Stimulated activated naive CD8-positive, alpha-beta T cell treated with anti-CD3 and anti-CD28 coated beads, Interleukin-15, Interleukin-2, amounts not matched to agents 100 ng/mL and 50 ng/mL, for 24 hours (primary cell): Measurements from ENCODE around the gene GSN.

Experiments
- H3K27ac Mint-ChIP-seq: one replicate; pipeline ENCODE4 v1.8.0; 2021; ENCODE audit warnings: mild to moderate bottlenecking, mixed read lengths
- H3K27me3 Mint-ChIP-seq: one replicate; pipeline ENCODE4 v1.8.0; 2021; ENCODE audit warnings: mixed read lengths
- H3K36me3 Mint-ChIP-seq: one replicate; pipeline ENCODE4 v1.8.0; 2021; ENCODE audit warnings: low read depth, mixed read lengths
- H3K4me1 Mint-ChIP-seq: one replicate; pipeline ENCODE4 v1.8.0; 2021; ENCODE audit warnings: low read depth, mixed read lengths
- H3K4me3 Mint-ChIP-seq: one replicate; pipeline ENCODE4 v1.8.0; 2021; ENCODE audit warnings: mild to moderate bottlenecking, mixed read lengths
- H3K9me3 Mint-ChIP-seq: one replicate; pipeline ENCODE4 v1.8.0; 2021; ENCODE audit warnings: mixed read lengths

GSN gene

DNA sequence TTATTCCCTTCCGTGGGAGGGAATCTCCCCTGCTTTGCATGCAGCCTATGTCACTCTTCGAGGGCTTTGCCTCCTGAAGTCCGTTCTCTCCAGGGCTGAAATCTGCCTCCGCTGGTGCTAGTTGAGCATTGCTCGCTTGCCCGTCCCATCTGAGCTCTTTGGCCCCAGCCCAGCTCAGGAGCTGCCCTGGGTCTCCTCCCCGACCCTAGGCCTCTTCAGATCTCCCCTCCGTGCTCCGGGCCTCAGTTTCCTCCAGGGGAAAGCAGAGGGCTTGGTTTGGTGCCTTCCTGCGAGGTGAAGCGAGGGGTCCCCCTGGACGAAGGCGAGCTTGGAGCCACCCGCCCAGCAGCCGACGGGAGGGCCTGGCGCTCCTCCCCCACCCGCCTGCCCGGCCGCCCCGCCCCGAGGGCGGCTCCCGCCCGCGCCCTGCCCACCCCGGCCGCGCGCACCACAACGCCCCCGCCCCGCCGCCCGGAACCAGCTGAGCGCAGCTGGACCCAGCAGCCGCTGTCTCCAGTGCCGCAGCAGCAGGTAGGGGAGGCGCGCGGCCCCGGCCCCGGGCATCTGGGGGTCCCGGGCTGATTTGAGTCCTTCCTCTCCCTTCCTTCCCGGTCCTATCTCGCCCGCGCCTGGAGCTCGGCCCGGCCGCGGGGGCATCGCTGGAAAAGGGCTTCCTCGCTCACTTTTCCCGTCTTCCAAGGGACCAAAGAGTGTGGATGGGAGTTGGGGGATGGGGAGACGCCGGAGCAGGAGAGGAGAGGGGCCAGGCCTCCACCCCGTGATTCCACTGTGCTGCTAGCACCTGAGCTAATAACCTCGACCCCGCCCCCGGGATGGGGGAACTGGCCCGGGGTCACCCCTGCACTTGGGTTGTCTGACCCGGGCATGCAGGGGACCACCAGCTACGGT is at the start of gene GSN:
TSS of gene GSN (plus strand) at position 474 of the 909 bp plus-strand sequence. CDS start 33,810 bp downstream, outside the sequence.
- Mint-ChIP-seq H3K27me3 (peaks cover 22% of the 10 kb centered on the region), H3K9me3 (no peaks in the 10 kb centered on the region), H3K36me3 (no peaks in the 10 kb centered on the region), H3K27ac (no peak within 1 kb of the TSS), H3K4me1 (peaks cover 21% of the 10 kb centered on the region), H3K4me3 (peak within 1 kb of the TSS; percentile 80)

DNA sequence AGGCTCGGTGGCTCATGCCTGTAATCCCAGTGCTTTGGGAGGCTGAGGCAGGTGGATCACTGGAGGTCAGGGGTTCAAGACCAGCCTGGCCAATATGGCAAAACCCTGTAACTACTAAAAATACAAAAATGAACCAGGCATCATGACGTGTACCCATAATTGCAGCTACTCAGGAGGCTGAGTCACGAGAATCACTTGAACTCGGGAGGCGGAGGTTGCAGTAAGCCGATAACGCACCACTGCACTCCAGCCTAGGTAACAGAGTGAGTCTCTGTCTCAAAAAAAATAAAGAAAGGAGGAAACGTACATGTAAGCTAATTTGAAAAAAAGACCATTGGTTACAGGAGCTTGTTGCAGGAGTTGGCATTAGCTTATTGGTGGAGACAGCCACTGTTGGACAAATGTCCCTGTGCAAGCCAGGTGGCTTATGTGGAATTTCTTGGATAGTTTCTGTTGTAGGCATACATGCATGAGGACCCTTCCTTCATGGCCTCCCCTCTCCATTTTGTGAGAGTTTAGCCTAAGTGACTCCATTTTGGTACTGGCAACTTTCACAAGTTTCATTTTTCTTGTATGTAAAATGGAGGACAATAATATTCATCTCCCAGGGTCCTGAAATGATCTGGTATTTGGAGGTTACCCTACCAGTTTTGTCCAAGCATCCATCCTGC is 49.5 kb upstream of the GSN start:
- H3K4me3 Mint-ChIP-seq = no peak overlapping the region
- H3K27ac Mint-ChIP-seq = no peak overlapping the region
- H3K36me3 Mint-ChIP-seq = no peaks in the 10 kb centered on the region
- no peaks in the 10 kb centered on the region for H3K27me3 Mint-ChIP-seq
- H3K4me1 Mint-ChIP-seq = peaks cover 5% of the 10 kb centered on the region
- no peaks in the 10 kb centered on the region for H3K9me3 Mint-ChIP-seq

DNA sequence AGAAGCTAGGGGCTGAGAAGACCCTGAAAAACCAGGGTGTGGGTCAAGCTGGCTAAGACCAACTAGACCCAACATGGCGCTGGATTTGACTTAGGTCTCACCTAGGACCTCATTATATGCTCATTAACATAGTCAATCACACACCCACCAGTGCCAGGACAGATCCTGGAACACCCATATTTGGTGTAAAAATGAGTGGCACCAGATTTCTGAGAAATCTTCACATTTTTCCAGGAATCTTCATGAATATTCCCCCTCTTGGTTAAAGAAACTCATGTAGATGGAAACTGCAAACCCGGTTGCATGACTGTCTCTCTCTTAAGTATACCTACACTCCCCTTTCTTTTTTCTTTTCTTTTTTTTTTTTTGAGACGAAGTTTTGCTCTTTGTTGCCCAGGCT is 48.4 kb upstream of the GSN start:
- Mint-ChIP-seq H3K9me3 (no peaks in the 10 kb centered on the region), H3K4me1 (peaks cover 5% of the 10 kb centered on the region), H3K27me3 (no peaks in the 10 kb centered on the region), H3K27ac (no peak overlapping the region), H3K4me3 (no peak overlapping the region), H3K36me3 (no peaks in the 10 kb centered on the region)

DNA sequence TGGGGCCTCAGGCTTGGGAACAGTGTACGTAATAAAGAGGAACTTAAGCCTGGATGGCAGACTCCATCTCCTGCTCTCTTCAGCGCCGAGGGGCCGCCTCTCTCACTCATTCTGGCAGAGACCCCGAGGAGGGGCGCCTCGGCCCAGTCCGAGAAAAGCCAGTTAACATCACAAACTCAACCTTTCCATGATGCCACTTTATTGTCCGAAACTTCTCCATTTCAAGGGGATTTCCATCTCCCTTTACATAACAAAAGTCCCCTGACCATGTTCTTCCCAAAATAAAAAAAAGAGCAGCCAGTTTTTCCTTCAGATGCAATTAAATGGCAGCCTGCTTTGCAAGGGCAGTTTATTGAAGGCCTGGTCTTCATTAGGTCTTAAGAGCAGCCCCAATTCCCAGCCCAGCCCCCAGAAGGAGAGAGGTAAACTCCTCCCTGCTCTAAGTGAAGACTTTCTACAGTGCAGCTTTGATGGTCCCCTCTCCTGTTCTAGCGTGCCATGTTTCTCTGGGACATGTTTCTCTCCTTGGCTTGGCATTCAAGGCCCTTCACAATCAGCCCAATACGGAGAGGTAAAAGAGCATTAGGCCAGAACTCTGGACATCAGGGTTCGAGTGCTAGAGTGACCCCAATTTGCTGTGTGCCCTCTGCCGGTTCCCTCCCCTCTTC is 46.8 kb upstream of the GSN start:
- Mint-ChIP-seq H3K4me1 (peaks cover 5% of the 10 kb centered on the region), H3K9me3 (no peaks in the 10 kb centered on the region), H3K4me3 (no peak overlapping the region), H3K36me3 (no peaks in the 10 kb centered on the region), H3K27ac (no peak overlapping the region), H3K27me3 (no peaks in the 10 kb centered on the region)

DNA sequence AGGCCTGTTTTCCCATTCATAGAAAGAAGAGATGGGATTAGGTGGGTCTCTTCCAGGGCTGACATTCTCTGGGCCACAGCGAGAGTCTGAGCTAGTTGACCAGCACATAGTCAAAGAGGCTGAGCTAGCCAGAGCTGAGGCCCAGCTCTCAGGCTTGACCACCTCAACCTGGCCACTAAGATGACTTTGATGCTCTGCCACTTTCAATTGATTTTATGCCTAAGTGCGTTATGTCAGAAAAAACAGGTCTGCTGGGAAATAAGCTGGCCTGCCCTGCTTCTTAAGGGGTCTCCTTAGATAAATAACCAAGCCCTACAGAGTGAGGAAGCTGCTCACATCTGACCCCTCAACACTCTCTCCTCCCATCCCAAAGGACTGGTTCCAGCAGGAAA is 46.3 kb upstream of the GSN start:
- Mint-ChIP-seq H3K9me3 (no peaks in the 10 kb centered on the region), H3K27me3 (no peaks in the 10 kb centered on the region), H3K4me1 (peaks cover 5% of the 10 kb centered on the region), H3K27ac (no peak overlapping the region), H3K4me3 (no peak overlapping the region), H3K36me3 (no peaks in the 10 kb centered on the region)

DNA sequence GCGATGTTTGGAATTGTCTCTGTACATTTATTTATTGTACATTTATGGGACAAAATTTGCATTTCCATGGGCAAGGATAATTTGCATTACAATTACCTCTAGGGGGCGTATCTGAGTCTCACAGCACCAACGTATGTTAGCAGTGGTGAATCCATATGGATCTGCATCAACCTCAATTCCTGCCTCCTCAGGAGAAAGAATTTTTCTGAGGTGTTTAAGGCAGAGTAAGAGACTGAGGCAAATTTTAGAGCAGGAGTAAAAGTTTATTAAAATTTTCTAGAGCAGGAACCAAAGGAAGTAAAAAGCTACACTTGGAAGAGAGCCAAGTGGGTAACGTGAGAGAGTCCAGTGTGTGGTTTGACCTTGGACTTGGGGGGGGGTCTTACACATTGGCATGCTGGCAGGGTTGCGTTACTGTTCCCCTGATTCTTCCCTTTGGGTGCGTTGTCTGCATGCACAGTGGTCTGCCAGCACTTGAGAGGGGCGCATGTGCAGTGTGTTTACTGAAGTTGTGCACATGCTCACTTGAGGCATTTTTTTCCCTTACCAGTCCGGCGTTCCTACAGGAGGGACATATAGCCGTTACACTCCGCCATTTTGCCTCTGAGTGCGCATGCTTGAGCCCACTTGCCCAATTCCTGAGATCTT is 45.3 kb upstream of the GSN start:
- Mint-ChIP-seq H3K27ac (no peak overlapping the region), H3K4me3 (no peak overlapping the region), H3K9me3 (no peaks in the 10 kb centered on the region)

DNA sequence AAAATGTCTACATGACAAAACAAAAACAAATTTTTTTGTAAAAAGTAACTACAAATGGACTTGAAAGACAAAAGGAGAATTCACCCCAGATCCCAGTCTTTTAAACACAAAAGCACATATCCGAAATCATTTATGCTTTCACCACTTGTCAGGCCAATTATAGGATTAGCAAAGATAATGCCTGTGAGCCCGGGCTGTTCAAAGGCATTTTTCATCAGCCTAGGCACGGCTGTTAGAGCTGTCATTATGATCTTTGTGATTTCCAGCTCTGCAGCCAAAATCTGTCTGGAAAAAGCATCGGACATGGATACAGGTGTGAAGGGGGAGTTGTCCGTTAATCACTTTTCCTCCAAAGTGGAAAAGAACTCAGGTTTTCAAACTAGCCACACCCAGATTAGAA is 42.7 kb upstream of the GSN start:
- Mint-ChIP-seq H3K36me3 (no peaks in the 10 kb centered on the region), H3K27me3 (no peaks in the 10 kb centered on the region), H3K4me1 (no peaks in the 10 kb centered on the region), H3K27ac (no peak overlapping the region), H3K4me3 (no peak overlapping the region), H3K9me3 (no peaks in the 10 kb centered on the region)

More for the DNA sequence above, 45.3 kb upstream of the GSN start:
- Mint-ChIP-seq H3K4me1 (peaks cover 5% of the 10 kb centered on the region), H3K27me3 (no peaks in the 10 kb centered on the region), H3K36me3 (no peaks in the 10 kb centered on the region)

DNA sequence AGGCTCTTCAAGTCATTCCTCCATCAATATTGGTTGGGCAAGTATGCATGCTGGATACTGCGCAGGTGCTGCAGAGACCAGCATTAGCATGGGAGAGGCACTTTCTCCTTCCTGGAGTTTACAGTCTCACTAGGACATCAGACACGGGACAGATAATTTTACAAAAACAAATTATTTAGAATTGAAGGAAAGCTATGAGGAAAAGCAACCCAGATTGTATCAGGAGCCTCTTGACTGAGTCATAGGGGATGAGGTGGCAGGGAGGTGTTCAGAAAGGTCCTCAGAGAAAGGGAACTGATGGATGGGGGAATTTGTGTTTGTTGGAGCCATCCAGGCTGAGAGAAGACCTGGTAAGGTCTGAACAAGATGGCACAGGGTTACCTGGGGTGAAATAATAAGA is 41.8 kb upstream of the GSN start:
- H3K9me3 Mint-ChIP-seq = no peaks in the 10 kb centered on the region
- H3K4me3 Mint-ChIP-seq = no peak overlapping the region
- no peaks in the 10 kb centered on the region for H3K36me3 Mint-ChIP-seq
- H3K27me3 Mint-ChIP-seq = no peaks in the 10 kb centered on the region
- H3K4me1 Mint-ChIP-seq = no peaks in the 10 kb centered on the region
- H3K27ac Mint-ChIP-seq = no peak overlapping the region

DNA sequence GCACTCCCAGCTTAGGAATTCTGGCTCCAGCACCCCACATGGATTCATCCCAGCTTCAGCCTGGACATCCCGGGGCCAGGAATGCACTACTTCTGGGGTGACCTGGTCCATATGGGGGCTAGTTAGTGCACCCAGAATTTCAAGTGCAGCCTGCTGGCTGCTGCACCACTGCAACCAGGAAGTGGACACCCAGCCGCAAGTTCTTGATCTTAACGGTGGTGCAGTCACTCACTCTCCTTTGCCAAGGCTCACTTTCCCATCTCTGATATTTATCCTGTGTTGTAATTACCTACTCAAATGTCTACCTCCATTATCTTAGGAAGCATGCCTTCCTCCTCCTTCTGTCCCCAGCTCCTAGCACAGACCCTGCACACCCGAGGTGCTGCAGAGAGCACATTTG is 40.1 kb upstream of the GSN start:
- Mint-ChIP-seq H3K27ac (no peak overlapping the region), H3K27me3 (no peaks in the 10 kb centered on the region), H3K9me3 (no peaks in the 10 kb centered on the region), H3K4me3 (no peak overlapping the region), H3K36me3 (peaks cover 10% of the 10 kb centered on the region), H3K4me1 (no peaks in the 10 kb centered on the region)

DNA sequence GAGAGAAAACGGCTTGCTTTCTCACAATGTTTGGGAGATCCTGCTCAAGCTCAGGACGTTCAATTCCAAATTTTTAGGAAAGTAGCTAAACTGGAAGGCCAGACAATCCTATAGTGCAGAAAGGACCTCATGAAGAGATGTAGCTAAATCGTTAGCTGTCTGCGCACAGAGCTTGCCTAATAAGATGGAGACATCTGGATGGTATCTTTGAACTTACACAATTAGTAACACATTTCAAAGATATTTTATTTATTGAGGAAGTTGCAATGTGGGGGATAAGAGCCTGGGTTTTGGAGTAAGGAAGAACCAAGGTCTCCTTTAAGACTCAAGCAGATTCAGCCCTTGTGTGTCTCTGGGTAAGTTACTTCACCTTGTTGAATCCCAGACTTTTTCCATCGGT is 37.7 kb upstream of the GSN start:
- H3K4me1 Mint-ChIP-seq = no peaks in the 10 kb centered on the region
- H3K36me3 Mint-ChIP-seq = peaks cover 10% of the 10 kb centered on the region
- no peaks in the 10 kb centered on the region for H3K27me3 Mint-ChIP-seq
- no peak overlapping the region for H3K27ac Mint-ChIP-seq
- H3K9me3 Mint-ChIP-seq = no peaks in the 10 kb centered on the region
- H3K4me3 Mint-ChIP-seq = no peak overlapping the region

DNA sequence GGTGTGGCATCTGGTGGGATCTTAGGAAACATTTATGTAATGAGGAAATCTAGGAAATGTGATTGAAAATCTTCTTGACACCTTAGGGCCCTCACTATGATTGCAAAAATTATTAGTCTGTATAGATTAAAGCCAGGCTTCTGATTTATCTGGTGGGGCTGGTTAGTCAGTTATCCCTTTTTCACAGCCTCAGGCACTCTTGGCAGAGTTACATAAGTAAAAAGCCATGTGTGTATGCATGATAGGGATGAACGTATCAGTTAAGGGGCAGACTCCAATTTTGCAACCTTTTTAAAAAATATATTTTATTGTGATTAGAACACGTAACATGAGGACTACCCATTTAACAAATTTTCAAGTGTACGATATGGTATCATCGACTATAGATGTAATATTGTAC is 35.7 kb upstream of the GSN start:
- H3K27ac Mint-ChIP-seq = no peak overlapping the region
- H3K4me3 Mint-ChIP-seq = no peak overlapping the region
- H3K36me3 Mint-ChIP-seq = peaks cover 22% of the 10 kb centered on the region
- no peaks in the 10 kb centered on the region for H3K9me3 Mint-ChIP-seq
- no peaks in the 10 kb centered on the region for H3K27me3 Mint-ChIP-seq
- H3K4me1 Mint-ChIP-seq = no peaks in the 10 kb centered on the region

DNA sequence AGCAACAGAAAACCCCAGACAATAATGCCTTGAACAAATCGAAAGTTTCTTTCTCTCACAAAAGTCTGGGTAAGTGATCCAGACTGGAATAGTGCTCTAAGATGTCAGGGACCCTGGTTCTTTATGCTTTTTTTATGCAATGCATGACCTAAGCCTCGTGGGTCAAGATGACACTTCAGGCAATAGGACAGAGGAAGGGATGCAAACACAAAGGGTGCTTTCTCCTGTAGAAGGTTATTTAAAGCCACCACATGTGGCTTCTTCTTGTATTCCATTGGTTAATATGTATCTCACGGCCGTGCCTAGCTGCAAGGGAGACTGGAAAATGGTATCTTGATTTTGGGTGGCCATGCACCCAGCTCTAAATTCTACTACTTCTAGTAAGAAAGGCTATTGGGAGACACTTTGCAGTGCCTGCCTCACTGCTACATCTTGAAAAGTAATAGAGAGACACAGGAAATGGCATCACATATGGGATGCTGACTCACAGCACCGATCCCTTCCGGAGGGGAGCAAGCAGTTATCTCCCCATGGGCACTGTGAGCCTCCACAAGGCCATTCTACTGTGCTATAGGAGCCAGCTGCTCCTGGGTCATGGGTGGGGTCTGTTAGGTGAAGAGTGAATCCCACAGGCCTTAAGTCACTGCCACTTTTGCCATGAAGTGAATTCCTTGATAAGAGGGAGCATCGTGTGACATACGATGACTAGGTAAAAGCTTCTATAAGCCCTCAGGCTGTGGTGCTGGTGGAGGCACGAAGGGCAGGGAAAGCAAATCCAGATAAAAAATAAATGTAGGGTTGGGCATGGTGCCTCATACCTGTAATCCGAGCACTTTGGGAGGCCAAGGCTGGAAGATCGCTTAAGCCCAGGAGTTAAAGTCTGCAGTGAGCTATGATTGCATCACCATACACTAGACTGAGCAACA is 33.8 kb upstream of the GSN start:
- no peak overlapping the region for H3K4me3 Mint-ChIP-seq
- no peaks in the 10 kb centered on the region for H3K27me3 Mint-ChIP-seq
- no peaks in the 10 kb centered on the region for H3K4me1 Mint-ChIP-seq
- no peaks in the 10 kb centered on the region for H3K9me3 Mint-ChIP-seq
- H3K27ac Mint-ChIP-seq = no peak overlapping the region
- H3K36me3 Mint-ChIP-seq = peaks cover 30% of the 10 kb centered on the region

DNA sequence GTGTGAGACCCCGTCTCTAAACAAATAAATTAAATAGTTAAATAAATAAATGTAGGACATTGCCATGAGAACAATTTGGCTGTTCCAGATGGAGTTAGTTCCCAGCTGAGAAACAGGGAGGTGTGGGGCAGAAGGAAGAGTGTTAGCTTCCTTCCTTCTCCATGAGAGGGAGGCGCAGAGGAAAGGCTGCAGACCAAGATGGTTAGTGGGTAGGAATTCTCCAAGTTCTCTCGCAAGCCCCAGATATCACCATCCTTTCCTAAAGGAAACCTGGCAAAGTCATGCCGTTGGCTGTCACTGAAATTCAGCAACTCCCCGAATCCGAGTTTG is 33.2 kb upstream of the GSN start:
- H3K27ac Mint-ChIP-seq = no peak overlapping the region
- H3K9me3 Mint-ChIP-seq = no peaks in the 10 kb centered on the region
- H3K4me3 Mint-ChIP-seq = no peak overlapping the region
- no peaks in the 10 kb centered on the region for H3K27me3 Mint-ChIP-seq
- H3K36me3 Mint-ChIP-seq = peaks cover 30% of the 10 kb centered on the region
- H3K4me1 Mint-ChIP-seq = no peaks in the 10 kb centered on the region

DNA sequence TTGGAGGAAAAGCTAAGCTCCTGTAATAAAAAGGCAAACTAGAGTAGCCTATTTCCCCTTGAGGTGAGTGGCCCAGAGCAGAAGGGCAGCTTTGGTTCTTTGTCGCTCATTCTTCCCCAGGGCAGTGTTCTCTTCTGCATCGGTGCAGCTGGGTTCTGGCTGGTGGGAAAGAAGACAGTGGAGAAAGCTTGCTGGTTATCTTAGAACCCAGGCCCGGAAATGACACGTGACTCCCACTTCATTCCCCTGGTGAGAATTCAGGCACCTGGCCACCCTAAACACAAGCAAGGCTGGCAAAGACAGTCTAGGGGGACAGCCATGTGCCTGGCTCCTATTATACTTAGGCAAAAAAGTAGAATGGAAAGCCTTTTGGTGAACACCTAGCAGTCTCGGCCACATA is 32.5 kb upstream of the GSN start:
- peaks cover 32% of the 10 kb centered on the region for H3K36me3 Mint-ChIP-seq

More for the DNA sequence above, 32.5 kb upstream of the GSN start:
- no peaks in the 10 kb centered on the region for H3K4me1 Mint-ChIP-seq
- no peaks in the 10 kb centered on the region for H3K27me3 Mint-ChIP-seq
- no peaks in the 10 kb centered on the region for H3K9me3 Mint-ChIP-seq
- H3K4me3 Mint-ChIP-seq = no peak overlapping the region
- no peak overlapping the region for H3K27ac Mint-ChIP-seq
